Activated CD8-positive, alpha-beta memory T cell treated with anti-CD3 and anti-CD28 coated beads, Interleukin-2, amount 50 U/mL, for 1 hour (primary cell): Measurements from ENCODE around the gene CYP1A2.

Experiments
- DNase-seq: peaks from one replicate; pipeline ENCODE4 v3.0.0-alpha.2; 2020; ENCODE audit errors: extremely low read depth

Gene CYP1A2

DNA sequence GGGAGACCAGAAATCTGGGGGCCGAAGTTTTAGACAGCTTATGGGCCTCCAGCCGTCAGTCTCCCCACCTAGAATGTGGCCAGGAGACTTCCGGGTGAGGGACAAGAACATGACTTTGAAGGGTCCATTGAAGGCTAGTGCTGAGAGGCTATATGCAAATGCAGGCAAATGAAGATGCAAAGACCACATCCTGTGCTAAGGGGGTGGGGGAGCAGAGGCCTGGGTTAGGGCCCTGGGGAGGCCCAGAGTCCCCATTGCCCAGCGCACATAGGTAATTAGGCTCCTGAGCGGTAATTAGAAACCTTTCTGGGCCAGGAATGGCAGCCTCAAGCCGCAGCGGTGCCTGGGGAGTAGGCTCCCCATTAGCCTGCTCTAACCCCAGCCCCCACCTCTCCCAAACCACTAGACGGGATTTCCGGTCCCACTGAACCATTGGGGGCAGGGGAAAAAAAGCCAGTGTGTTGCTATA, 40.1 kb downstream of the CYP1A2 start:
- no peak for DNase-seq

DNA sequence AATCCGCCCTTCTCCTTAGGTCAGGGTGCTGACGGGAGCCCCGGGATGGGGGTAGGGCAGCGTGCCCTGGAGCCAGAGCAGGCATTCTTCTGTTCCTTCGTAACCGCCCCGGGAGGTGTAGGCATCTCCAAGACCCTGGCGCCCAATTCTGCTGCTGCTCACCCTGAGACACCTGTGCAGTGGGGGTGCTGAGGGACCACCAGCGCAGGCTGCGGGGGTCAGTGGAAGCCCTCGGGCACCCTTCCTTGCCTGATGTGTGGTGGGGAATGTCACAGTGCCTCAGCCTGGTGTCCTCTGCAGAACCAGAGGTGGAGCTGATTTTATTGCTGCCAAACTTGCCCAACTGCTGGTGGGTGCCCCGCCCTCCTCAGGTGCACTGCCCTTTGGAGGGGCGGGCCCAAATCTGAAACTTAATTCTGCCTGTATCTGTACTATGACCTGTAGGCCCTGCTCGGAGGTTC, 40.6 kb downstream of the CYP1A2 start:
- no peak for DNase-seq

DNA sequence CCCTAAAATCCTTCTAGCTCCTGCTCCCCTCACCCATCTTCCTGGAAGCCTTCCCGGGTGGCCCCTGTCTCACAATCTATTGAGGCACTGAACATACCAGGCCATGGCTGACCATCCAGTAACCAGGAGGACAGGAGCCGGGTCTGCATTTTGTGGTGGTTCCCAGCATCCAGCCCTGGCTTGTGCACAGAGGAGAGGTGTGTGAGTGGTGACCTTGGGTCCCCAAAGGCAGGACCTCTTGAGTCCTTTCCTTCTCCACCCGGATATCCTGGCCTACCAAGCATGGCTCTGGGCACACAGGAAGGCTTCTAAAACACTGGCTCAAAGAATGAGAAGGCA, 41.1 kb downstream of the CYP1A2 start:
- DNase-seq, result no peak

DNA sequence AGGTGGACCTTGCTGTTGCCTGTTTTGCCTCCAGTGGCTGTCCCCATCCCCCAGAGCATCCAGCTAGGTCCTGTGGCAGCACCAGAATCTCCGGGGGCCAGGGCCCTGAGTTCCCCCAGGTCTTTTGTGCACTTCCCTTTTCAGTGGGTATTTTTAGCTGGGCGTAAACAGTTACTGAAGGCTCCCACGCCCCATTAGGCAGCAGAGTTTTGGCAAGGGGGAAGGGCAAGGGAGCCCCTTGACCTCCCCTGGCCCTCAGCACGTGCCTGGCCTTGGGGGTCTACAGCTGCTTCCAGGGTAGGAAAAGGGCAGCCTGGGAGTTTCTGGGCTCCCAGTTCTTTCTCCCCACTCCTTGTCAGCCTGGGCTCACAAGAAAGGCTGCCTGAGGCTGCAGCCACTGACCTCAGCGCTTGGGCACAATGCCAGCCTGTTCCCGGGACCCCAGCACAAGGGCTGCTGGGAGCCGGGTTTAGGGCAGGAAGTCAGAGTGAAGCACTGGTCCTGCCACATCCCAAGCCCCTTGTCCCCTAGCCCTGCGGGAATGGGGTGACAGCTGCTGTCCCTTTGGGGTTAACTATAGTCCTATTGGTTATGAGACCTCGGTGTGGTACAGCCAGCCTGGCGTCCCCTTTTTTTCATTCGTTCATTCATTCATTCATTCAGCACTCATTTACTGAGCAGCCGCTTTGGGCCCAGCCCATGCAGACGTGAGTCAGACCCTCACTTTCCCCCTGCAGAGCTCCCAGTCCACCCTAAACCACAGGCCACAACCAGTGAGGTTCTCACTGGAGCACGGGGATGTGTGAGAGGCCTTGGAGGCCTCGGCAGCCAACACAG, 41.7 kb downstream of the CYP1A2 start:
- DNase-seq, result no peak

DNA sequence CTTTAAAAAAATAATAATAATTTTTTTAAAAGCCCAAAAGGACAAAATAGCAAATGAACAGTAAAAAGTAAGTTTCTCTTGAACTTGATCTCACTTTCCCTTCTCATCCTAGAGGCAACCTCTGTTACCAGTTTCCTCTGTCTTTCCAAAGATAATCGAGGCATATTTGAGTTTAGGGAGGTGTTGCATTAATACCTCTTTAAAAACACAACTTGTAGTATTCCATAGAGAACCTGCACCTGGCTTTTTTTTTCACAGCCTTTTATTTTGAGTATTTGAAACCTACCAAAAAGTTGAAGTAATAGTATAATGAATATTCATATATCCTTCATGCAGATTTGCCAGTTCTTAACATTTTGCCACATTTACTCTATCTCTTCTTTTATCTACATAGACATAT, 42.4 kb downstream of the CYP1A2 start:
- no peak for DNase-seq

DNA sequence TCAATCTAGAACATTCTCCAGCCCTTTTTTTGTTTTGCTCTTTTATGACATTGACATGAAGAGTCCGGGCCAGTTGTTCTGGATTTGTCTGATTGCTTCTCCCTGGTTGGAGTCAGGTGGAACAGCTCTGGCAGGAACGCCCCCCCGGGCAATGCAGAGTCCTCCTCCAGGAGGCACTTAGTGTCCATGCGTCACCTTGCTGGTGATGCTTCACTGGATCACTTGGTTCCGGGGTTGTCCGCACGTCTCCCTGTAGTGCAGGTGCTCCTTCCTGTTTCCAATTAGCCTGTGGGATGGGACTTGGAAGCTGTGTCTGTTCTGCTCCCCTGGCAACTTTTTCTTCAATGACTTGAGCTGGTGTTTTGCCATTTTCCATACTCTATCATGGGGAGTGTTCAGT, 43.0 kb downstream of the CYP1A2 start:
- DNase-seq, result no peak

DNA sequence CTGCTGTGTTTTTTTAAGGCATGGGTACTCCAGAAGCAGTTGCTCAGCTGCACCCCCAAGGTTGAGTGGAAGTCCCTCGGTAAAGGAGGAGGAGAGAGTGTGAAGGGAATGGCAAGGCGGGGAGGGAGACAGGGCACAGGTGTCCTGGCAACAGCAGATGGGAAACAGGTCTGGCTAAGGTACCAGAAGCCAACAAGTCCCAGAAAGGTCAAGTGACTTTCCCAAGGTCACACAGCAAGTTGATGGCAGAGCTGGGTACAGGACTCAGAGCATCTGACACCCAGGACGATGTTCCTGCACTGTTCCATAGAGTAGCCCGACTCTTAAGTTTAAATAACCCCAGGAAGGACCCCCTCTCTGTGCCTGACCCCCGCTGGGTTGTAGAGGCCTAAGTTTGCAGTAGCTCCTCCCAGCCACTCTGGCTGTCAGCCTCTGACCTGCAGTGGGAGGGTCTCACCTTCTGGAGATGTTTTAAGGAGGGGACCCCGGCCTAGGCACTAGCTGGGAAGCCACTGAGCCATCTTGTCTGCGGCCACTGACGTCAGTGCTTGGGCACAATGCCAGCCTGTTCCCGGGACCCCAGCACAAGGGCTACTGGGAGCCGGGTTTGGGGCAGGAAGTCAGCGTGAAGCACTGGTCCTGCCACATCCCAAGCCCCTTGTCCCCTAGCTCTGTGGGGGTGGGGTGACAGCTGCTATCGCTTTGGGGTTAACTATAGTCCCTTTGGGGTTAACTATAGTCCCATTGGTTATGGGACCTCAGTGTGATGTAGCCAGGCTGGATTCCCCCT, 43.8 kb downstream of the CYP1A2 start:
- no peak for DNase-seq

DNA sequence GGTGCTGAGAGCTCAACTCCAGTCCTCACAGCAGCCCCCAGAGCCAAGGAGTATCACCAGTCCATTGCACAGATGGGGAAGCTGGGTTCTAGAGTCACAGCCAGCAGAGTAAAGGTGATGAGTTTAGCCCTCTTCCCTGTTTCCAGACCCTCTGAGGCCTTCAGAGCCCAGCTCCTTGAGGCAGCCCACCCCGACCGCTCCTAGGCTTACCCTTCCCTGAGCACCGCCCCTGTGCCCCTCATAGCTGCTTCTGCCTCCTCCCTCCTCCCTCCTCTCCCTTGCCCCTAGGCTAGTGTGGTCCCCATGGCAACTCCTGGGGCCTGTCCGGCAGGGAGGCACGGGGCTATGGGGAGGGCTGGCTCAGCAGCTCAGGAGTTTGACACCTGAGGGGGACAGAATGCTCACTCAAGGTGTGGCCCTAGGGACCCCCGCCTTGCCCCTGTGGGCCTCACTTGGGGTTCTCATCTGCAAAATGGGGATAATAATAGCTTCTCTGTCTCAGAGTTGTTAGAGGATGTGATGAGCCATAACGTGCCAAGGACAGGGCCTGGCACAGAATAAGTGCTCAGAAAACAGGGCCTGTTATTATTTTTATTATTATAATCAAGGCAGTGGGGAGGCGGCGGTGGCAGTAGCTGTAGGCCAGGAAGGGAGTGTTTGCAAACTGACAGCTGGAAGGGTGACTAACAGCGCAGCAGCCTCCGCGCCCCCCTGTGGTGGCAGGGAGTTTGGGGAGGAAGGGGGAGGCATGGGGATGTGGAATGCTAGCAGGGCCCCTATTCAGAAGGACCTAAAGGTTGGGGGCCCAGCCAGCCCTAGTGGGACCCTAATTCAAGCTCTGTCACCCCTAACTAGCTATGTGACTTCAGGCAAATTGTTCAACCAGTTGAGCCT, 44.7 kb downstream of the CYP1A2 start:
- DNase-seq, result no peak

DNA sequence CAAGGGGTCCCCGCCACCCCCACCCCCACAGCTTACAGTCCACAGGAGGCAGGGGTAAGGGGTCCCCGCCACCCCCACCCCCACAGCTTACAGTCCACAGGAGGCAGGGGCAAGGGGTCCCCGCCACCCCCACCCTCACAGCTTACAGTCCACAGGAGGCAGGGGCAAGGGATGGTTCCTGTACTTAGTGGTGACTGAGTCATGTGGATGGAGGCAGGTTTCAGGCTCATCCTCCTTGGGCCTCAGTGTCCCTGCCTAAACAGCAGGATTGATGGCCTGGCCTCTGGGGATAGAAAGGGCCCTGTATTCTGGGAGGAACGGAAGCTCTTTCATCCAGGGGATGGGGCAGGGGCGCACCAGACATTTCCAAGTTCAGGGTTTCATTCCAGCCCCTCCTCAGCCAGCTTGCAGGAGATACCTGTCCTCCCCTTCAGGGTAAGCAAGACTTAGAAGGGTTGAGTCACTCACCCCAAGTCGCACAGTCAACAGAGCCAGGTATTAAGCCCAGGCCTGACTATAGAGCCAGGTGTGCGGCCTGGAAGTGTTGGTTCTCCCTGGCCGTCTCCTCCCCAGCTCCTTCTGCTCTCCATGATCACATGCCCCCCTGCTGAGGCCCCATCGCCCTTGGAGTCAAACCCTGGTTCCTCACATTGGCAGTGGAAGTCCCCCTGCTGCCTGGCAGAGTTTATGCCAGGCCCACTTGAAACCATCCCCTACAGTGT, 45.8 kb downstream of the CYP1A2 start:
- no peak for DNase-seq

DNA sequence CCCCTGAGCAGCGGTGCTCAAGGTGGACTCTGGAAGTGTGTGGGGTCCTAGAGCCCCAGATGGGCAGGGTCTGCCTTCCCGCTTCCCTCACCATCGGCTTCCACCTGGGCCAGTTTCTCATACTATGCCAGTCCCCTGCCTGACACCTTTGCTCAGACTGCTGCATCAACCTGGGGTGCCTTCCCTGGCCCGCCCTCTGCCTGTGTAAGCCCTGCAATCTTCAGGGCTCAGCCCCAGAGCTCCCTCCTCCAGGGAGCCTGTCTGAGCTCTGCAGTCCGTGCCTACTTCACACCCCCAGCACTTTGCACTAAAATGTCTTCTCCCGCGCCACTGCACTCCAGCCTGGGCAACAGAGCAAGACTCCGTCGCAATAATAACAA, 46.3 kb downstream of the CYP1A2 start:
- DNase-seq, result no peak

DNA sequence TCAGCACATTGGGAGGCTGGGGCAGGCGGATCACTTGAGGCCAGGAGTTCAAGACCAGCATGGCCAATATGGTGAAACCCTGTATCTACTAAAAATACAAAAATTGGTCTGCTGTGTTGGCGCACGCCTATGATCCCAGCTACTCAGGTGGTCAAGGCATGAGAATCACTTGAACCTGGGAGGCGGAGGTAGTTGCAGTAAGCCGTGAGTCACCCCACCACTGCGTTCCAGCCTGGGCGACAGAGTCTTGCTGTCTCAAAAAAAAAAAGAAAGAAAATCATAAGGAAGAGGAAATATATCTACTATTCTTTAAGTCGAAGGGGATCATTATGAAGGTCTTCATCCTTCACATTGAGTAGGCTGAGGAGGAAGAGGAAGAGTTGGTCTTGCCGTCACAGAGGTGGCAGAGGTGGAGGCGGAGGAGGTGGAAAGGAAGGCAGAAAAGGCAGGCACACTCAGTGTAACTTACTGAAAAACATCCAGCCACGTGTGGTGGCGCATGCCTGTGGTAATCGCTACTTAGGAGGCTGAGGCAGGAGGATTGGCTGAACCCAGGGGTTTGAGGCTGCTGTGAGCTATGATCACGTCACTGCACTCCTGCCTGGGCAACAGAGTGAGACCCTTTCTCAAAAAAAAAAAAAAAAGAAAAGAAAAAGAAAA, 47.5 kb downstream of the CYP1A2 start:
- no peak for DNase-seq

DNA sequence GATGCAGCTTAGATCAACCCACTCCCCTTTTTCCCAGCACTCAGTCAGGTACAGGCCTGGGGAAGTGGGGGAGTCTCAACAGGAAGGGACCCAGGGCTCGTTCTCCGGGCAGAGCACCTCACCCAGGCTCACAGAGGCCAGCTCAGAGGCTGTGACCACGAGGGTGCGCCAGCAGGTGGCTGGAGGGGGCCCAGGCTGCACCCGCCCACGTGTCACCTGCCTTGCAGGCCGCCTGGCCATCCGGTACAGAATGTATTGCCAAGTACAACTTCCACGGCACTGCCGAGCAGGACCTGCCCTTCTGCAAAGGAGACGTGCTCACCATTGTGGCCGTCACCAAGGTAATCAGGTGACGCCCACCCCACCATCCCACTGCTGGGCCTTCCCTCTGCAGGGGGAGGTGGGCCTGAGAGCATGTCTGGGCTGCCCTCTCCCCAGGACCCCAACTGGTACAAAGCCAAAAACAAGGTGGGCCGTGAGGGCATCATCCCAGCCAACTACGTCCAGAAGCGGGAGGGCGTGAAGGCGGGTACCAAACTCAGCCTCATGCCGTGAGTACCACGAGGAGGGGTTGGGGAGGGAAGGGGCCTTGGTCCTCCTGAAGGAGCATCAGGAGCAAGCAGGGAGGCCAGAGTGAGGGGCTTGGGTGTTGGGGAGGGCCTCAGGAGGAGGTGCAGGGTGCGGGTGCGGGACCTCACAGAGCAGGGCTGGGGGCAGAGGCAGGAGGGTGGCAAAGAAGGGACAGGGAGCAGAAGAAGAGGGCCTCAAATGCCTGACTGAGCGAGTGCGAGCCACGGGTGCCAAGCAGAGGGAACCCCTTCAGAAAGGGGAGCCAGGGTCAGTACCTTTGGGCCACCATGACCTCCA, 50.0 kb downstream of the CYP1A2 start:
- DNase-seq, result no peak

DNA sequence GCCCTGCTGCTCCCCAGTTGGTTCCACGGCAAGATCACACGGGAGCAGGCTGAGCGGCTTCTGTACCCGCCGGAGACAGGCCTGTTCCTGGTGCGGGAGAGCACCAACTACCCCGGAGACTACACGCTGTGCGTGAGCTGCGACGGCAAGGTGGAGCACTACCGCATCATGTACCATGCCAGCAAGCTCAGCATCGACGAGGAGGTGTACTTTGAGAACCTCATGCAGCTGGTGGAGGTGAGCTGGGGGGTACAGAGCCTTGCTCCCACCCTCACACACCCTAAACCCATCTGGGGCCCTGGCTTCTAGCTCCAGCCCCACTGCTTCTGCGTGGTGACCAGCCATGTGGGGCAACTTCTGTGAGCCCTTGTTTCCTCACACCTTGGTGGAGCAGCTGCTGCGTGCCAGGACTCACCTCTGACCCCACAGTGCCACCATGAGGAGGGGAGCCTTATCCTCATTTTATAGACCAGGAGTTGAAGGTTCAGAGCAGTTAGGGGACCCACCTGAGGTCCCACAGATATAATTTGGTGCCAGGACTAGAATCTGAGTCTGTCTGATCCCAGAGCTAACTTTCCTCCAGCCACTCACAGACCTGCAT, 50.7 kb downstream of the CYP1A2 start:
- no peak for DNase-seq

DNA sequence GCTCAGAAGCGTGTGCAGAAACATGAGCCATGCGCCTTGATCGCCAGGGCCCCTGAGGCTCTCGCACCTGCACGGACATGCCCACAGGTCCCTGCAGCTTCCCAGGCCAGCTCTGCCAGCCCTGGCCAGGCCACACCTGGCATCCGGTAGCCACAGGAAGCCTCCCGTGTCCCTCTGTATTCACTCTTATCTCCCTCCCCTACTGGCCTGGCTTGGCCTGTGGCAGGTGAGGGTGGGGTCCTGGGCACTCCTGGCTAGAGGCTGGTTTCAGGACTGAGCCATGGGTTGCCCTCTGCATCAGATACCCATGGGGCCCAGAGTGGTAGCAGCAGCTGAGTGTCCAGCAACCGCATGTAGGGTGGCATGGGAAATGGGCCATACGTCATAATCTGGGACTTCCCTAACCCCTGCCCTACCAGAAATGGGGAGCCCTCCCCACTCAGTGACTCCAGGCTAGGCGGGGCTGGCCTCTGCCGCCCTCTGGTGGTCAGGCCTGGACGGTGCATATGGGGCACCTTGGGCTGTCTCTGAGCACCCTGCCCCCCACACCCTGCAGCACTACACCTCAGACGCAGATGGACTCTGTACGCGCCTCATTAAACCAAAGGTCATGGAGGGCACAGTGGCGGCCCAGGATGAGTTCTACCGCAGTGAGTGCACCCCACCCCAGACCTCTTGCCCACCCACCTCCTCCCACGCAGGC, 51.4 kb downstream of the CYP1A2 start:
- no peak for DNase-seq

DNA sequence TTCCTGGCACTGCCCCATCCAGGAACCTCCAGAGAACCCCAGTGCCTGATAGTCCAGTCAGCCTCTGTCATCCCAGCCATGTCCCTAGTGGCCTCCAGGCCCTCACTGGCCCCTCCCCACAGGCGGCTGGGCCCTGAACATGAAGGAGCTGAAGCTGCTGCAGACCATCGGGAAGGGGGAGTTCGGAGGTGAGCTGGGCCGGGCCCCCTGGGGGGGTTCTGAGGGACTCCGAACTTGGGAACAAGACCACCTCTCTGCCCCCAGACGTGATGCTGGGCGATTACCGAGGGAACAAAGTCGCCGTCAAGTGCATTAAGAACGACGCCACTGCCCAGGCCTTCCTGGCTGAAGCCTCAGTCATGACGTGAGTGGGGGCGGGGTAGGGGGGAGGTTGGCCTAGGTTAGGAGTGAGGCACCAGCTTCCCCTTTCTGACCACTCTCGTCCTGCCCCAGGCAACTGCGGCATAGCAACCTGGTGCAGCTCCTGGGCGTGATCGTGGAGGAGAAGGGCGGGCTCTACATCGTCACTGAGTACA, 52.0 kb downstream of the CYP1A2 start:
- no peak for DNase-seq

DNA sequence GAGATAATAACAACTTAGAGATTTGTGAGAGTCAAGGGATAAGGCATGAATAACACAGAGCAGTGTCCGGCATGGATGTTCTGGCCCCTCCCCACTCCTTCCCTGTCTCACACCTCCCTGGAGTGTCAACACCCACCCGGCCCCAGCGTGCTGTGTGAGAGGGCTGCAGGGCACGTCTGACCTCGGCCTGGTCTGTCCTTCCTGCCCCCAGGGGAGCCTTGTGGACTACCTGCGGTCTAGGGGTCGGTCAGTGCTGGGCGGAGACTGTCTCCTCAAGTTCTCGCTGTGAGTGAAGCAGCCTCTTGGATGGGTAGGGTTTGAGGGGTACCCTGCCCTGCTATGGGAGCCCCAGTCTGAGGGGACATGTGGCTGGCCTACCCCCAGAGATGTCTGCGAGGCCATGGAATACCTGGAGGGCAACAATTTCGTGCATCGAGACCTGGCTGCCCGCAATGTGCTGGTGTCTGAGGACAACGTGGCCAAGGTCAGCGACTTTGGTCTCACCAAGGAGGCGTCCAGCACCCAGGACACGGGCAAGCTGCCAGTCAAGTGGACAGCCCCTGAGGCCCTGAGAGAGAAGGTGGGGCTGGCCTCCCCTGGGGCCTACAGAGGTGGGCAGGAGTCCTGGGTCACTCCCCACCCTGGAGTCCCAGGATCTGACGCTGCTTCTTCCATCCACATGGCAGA, 52.8 kb downstream of the CYP1A2 start:
- DNase-seq, result no peak

DNA sequence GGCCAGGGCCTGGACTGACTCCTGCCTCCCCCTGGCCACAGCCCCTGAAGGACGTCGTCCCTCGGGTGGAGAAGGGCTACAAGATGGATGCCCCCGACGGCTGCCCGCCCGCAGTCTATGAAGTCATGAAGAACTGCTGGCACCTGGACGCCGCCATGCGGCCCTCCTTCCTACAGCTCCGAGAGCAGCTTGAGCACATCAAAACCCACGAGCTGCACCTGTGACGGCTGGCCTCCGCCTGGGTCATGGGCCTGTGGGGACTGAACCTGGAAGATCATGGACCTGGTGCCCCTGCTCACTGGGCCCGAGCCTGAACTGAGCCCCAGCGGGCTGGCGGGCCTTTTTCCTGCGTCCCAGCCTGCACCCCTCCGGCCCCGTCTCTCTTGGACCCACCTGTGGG, 53.6 kb downstream of the CYP1A2 start:
- no peak for DNase-seq

DNA sequence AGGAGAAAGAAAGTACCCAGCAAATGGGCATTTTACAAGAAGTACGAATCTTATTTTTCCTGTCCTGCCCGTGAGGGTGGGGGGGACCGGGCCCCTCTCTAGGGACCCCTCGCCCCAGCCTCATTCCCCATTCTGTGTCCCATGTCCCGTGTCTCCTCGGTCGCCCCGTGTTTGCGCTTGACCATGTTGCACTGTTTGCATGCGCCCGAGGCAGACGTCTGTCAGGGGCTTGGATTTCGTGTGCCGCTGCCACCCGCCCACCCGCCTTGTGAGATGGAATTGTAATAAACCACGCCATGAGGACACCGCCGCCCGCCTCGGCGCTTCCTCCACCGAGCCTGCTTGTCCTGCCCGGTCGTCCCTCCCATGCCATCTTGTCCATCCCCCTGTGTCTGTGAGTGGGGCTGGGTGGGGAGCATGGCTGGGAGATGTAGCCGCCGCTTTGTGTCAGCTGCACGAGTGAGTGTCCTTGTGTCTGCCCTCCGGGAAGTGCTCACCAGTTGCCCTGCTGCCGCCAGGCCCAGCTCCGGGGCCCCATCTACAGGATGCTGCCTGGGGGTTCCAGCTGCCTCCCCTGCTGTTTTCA, 54.3 kb downstream of the CYP1A2 start:
- no peak for DNase-seq
